ENCODE data around the gene ROBO2. TPM values are rescaled to one million over a fixed set of nuclear protein-coding genes. Genes with fewer than 3 reads are reported as not detected.

ROBO2 gene
- polyA plus RNA-seq, 3 donors = 79.5 to 103 (median 89.3) TPM

- no peak for DNase-seq (ENCODE audit: low read depth in 3 of 3, low spot score in 2 of 3)
Observed at GRCh38 chr3:77248420-77248819, 208.5 kb downstream of the ROBO2 start.

GRCh38 chr3:77251136-77251535 is 211.2 kb downstream of the ROBO2 start:
- no peak for DNase-seq (ENCODE audit: low read depth in 3 of 3, low spot score in 2 of 3)

GRCh38 chr3:77254967-77255831 is 215.3 kb downstream of the ROBO2 start:
- DNase-seq (ENCODE audit: low read depth in 3 of 3, low spot score in 2 of 3) = peak; percentile 45 to 56 (median 47)

GRCh38 chr3:77256584-77257503 is 216.9 kb downstream of the ROBO2 start:
- no peak for DNase-seq (ENCODE audit: low read depth in 3 of 3, low spot score in 2 of 3)

- no peak for DNase-seq (ENCODE audit: low read depth in 3 of 3, low spot score in 2 of 3)
Observed at GRCh38 chr3:77259694-77260093, 219.8 kb downstream of the ROBO2 start.

- no peak for DNase-seq (ENCODE audit: low read depth in 3 of 3, low spot score in 2 of 3)
Observed at GRCh38 chr3:77262361-77262760, 222.5 kb downstream of the ROBO2 start.

GRCh38 chr3:77267589-77267988 is 227.7 kb downstream of the ROBO2 start:
- DNase-seq (ENCODE audit: low read depth in 3 of 3, low spot score in 2 of 3) = no peak

- DNase-seq (ENCODE audit: low read depth in 3 of 3, low spot score in 2 of 3) = no peak
Observed at GRCh38 chr3:77271306-77271705, 231.4 kb downstream of the ROBO2 start.

- no peak for DNase-seq (ENCODE audit: low read depth in 3 of 3, low spot score in 2 of 3)
Observed at GRCh38 chr3:77271711-77272110, 231.8 kb downstream of the ROBO2 start.

GRCh38 chr3:77279276-77279675 is 239.4 kb downstream of the ROBO2 start:
- no peak for DNase-seq (ENCODE audit: low read depth in 3 of 3, low spot score in 2 of 3)

- DNase-seq (ENCODE audit: low read depth in 3 of 3, low spot score in 2 of 3) = no peak
Observed at GRCh38 chr3:77281721-77282120, 241.8 kb downstream of the ROBO2 start.

GRCh38 chr3:77283108-77283507 is 243.2 kb downstream of the ROBO2 start:
- DNase-seq (ENCODE audit: low read depth in 3 of 3, low spot score in 2 of 3) = no peak

GRCh38 chr3:77288348-77288747 is 248.4 kb downstream of the ROBO2 start:
- no peak for DNase-seq (ENCODE audit: low read depth in 3 of 3, low spot score in 2 of 3)

- DNase-seq (ENCODE audit: low read depth in 3 of 3, low spot score in 2 of 3) = no peak
Observed at GRCh38 chr3:77296527-77296926, 256.6 kb downstream of the ROBO2 start.

- DNase-seq (ENCODE audit: low read depth in 3 of 3, low spot score in 2 of 3) = no peak
Observed at GRCh38 chr3:77298417-77298816, 258.5 kb downstream of the ROBO2 start.

- no peak for DNase-seq (ENCODE audit: low read depth in 3 of 3, low spot score in 2 of 3)
Observed at GRCh38 chr3:77303955-77304699, 264.2 kb downstream of the ROBO2 start.

GRCh38 chr3:77304700-77305021 is 264.8 kb downstream of the ROBO2 start:
- no peak for DNase-seq (ENCODE audit: low read depth in 3 of 3, low spot score in 2 of 3)

- no peak for DNase-seq (ENCODE audit: low read depth in 3 of 3, low spot score in 2 of 3)
Observed at GRCh38 chr3:77309460-77309859, 269.6 kb downstream of the ROBO2 start.

GRCh38 chr3:77313843-77314242 is 273.9 kb downstream of the ROBO2 start:
- DNase-seq (ENCODE audit: low read depth in 3 of 3, low spot score in 2 of 3) = no peak

GRCh38 chr3:77319711-77320110 is 279.8 kb downstream of the ROBO2 start:
- DNase-seq (ENCODE audit: low read depth in 3 of 3, low spot score in 2 of 3) = no peak

GRCh38 chr3:77320514-77320913 is 280.6 kb downstream of the ROBO2 start:
- no peak for DNase-seq (ENCODE audit: low read depth in 3 of 3, low spot score in 2 of 3)
